KOPT-K1 (cell line): ENCODE measurements around the gene GLS.
"Not testable (repeated sequence)": the region's sequence is repeated elsewhere in the genome, so short reads cannot be mapped to it uniquely, and the experiment has no call there.

Source experiments
- H3K27ac ChIP-seq: fragments of 200-600 bp; sonication (generic); 2 replicates; pipeline ENCODE4 v1.5.1; 2016; ENCODE audit warnings: antibody characterized with exemption, mild to moderate bottlenecking, low read depth, low read length; ENCODE audit not compliant: poor library complexity, severe bottlenecking
- H3K36me3 ChIP-seq: fragments of 200-600 bp; sonication (generic); 2 replicates; pipeline ENCODE4 v1.5.1; 2017; ENCODE audit warnings: antibody characterized with exemption, mild to moderate bottlenecking, low read length, moderate library complexity; ENCODE audit not compliant: insufficient read depth
- H3K9me3 ChIP-seq: fragments of 200-600 bp; sonication (generic); 2 replicates; pipeline ENCODE4 v1.5.1; 2017; ENCODE audit warnings: antibody characterized with exemption, low read length, mild to moderate bottlenecking; ENCODE audit not compliant: insufficient read depth, poor library complexity, severe bottlenecking

Gene GLS

GRCh38 chr2:190847504-190848081, 33.0 kb upstream of the GLS start:
- no peaks in the 10 kb centered on the region for H3K9me3 ChIP-seq
- no peak overlapping the region for H3K27ac ChIP-seq
- no peaks in the 10 kb centered on the region for H3K36me3 ChIP-seq

- Histone ChIP-seq H3K36me3 (no peaks in the 10 kb centered on the region), H3K27ac (no peak overlapping the region), H3K9me3 (no peaks in the 10 kb centered on the region)
These were observed 30.8 kb upstream of the GLS start for GRCh38 chr2:190849774-190850173.

GRCh38 chr2:190853022-190853421, 27.6 kb upstream of the GLS start:
- H3K36me3 ChIP-seq, H3K27ac ChIP-seq, H3K9me3 ChIP-seq: not testable (repeated sequence)

GRCh38 chr2:190853531-190854383, 26.9 kb upstream of the GLS start:
- Histone ChIP-seq H3K36me3 (no peaks in the 10 kb centered on the region), H3K9me3 (no peaks in the 10 kb centered on the region), H3K27ac (no peak overlapping the region)

GRCh38 chr2:190854726-190855125, 25.9 kb upstream of the GLS start:
- H3K36me3 ChIP-seq: no peaks in the 10 kb centered on the region
- H3K9me3 ChIP-seq: no peaks in the 10 kb centered on the region
- no peak overlapping the region for H3K27ac ChIP-seq

GRCh38 chr2:190855245-190855644, 25.4 kb upstream of the GLS start:
- Histone ChIP-seq H3K9me3 (no peaks in the 10 kb centered on the region), H3K36me3 (no peaks in the 10 kb centered on the region), H3K27ac (no peak overlapping the region)

GRCh38 chr2:190856985-190857384, 23.6 kb upstream of the GLS start:
- Histone ChIP-seq H3K27ac (no peak overlapping the region), H3K36me3 (no peaks in the 10 kb centered on the region), H3K9me3 (no peaks in the 10 kb centered on the region)

GRCh38 chr2:190858817-190859216, 21.8 kb upstream of the GLS start:
- H3K27ac ChIP-seq: no peak overlapping the region
- no peaks in the 10 kb centered on the region for H3K9me3 ChIP-seq
- H3K36me3 ChIP-seq: no peaks in the 10 kb centered on the region

- H3K27ac ChIP-seq: no peak overlapping the region
- H3K36me3 ChIP-seq: no peaks in the 10 kb centered on the region
- H3K9me3 ChIP-seq: no peaks in the 10 kb centered on the region
These were observed 21.0 kb upstream of the GLS start for GRCh38 chr2:190859347-190860297.

- Histone ChIP-seq H3K36me3 (no peaks in the 10 kb centered on the region), H3K27ac (no peak overlapping the region), H3K9me3 (no peaks in the 10 kb centered on the region)
These were observed 19.5 kb upstream of the GLS start for GRCh38 chr2:190860985-190861680.

- H3K36me3 ChIP-seq, H3K27ac ChIP-seq, H3K9me3 ChIP-seq: not testable (repeated sequence)
These were observed 18.5 kb upstream of the GLS start for GRCh38 chr2:190862128-190862527.

GRCh38 chr2:190862571-190862991, 18.0 kb upstream of the GLS start:
- H3K36me3 ChIP-seq: no peaks in the 10 kb centered on the region
- H3K27ac ChIP-seq: no peak overlapping the region

GRCh38 chr2:190863946-190864345, 16.7 kb upstream of the GLS start:
- Histone ChIP-seq H3K27ac (no peak overlapping the region), H3K9me3 (no peaks in the 10 kb centered on the region), H3K36me3 (no peaks in the 10 kb centered on the region)

More at GRCh38 chr2:190862571-190862991, 18.0 kb upstream of the GLS start:
- no peaks in the 10 kb centered on the region for H3K9me3 ChIP-seq

- Histone ChIP-seq H3K27ac (no peak overlapping the region), H3K9me3 (no peaks in the 10 kb centered on the region), H3K36me3 (no peaks in the 10 kb centered on the region)
These were observed 16.2 kb upstream of the GLS start for GRCh38 chr2:190864375-190864774.
